Ascending aorta (tissue), 2 donors: ENCODE measurements around the gene PLSCR4. TPM values are rescaled to one million over a fixed set of nuclear protein-coding genes. Genes with fewer than 3 reads are reported as not detected.

Source experiments
- DNase-seq, 2 donors: peaks; one replicate each; pipeline ENCODE4 v3.0.0-alpha.2; 2019; ENCODE audit warnings: low spot score in 2 of 2
- H3K27ac ChIP-seq, 2 donors: fragments of 200-600 bp; sonication (generic); one replicate each; pipeline ENCODE4 v1.5.1; 2016 to 2017; ENCODE audit warnings: mild to moderate bottlenecking in 1 of 2
- H3K27me3 ChIP-seq: fragments of 200-600 bp; sonication (generic); one replicate; pipeline ENCODE4 v1.5.1; 2017
- H3K36me3 ChIP-seq, 2 donors: fragments of 200-600 bp; sonication (generic); one replicate each; pipeline ENCODE4 v1.5.1; 2016
- H3K4me1 ChIP-seq, 2 donors: fragments of 200-600 bp; sonication (generic); one replicate each; pipeline ENCODE4 v1.5.1; 2016 to 2017; ENCODE audit warnings: mild to moderate bottlenecking in 1 of 2
- H3K4me3 ChIP-seq, 2 donors: fragments of 200-600 bp; sonication (generic); one replicate each; pipeline ENCODE4 v1.5.1; 2016 to 2017; ENCODE audit warnings: mild to moderate bottlenecking in 1 of 2
- H3K9me3 ChIP-seq, 2 donors: fragments of 200-600 bp; sonication (generic); one replicate each; pipeline ENCODE4 v1.5.1; 2016
- CTCF ChIP-seq, 3 experiments: fragments of 200-600 bp in 2 of 3; fragments of 450-650 bp in 1 of 3; sonication (generic) in 2 of 3; IDR thresholded peaks; one replicate each; pipeline ENCODE4 v1.5.1; 2016 to 2019; ENCODE audit warnings: antibody characterized with exemption in 3 of 3, mild to moderate bottlenecking in 1 of 3, moderate library complexity in 1 of 3
- intact Hi-C: fragments of 100-400 bp; cut with DNase I; formaldehyde crosslinking; loops from one replicate; pipeline ENCODE4 v1.15.1; 2023
- total RNA-seq: library from RNA; depleted of rRNA; stranded (reverse); fragments of >200 nt; gene quantifications from one replicate; pipeline ENCODE4 v1.1.0, GENCODE V29; 2016

PLSCR4 gene
- total RNA-seq, 1 donor from 2014 or later, result 87.2 TPM

- Histone ChIP-seq H3K4me3 (no peak overlapping the region), H3K27ac (no peak overlapping the region), H3K36me3 (no peaks in the 10 kb centered on the region), H3K27me3 (no peaks in the 10 kb centered on the region), H3K9me3 (no peaks in the 10 kb centered on the region), H3K4me1 (peaks cover 6 to 22% of the 10 kb centered on the region in 2 donors)
- intact Hi-C loops, result no loop called here
- DNase-seq, result no peak
- no peak for TF ChIP-seq CTCF (IDR thresholded peaks at IDR 0.05)
These were observed 20.3 kb upstream of the PLSCR4 start for GRCh38 chr3:146271180-146271579.

GRCh38 chr3:146269271-146269670 is 18.4 kb upstream of the PLSCR4 start:
- Histone ChIP-seq H3K27ac (no peak overlapping the region), H3K4me1 (peaks cover 4 to 11% of the 10 kb centered on the region in 2 donors), H3K9me3 (no peaks in the 10 kb centered on the region), H3K4me3 (no peak overlapping the region), H3K27me3 (no peaks in the 10 kb centered on the region), H3K36me3 (no peaks in the 10 kb centered on the region)
- no peak for DNase-seq
- intact Hi-C loops, result no loop called here
- TF ChIP-seq CTCF (IDR thresholded peaks at IDR 0.05), result no peak

- no peaks in the 10 kb centered on the region for H3K36me3 ChIP-seq
- DNase-seq, result no peak
- H3K4me1 ChIP-seq, result peaks cover 0 to 7% of the 10 kb centered on the region in 2 donors
- TF ChIP-seq CTCF (IDR thresholded peaks at IDR 0.05), result no peak
- intact Hi-C loops, result no loop called here
- H3K27me3 ChIP-seq, result no peaks in the 10 kb centered on the region
- no peaks in the 10 kb centered on the region for H3K9me3 ChIP-seq
- no peak overlapping the region for H3K4me3 ChIP-seq
- no peak overlapping the region for H3K27ac ChIP-seq
These were observed 17.8 kb upstream of the PLSCR4 start for GRCh38 chr3:146268535-146269219.

GRCh38 chr3:146265720-146266119 is 14.8 kb upstream of the PLSCR4 start:
- Histone ChIP-seq H3K9me3 (no peaks in the 10 kb centered on the region), H3K4me1 (peaks cover 0 to 4% of the 10 kb centered on the region in 2 donors), H3K4me3 (no peak overlapping the region), H3K36me3 (no peaks in the 10 kb centered on the region), H3K27me3 (no peaks in the 10 kb centered on the region), H3K27ac (no peak overlapping the region)
- no peak for TF ChIP-seq CTCF (IDR thresholded peaks at IDR 0.05)
- no peak for DNase-seq
- intact Hi-C loops, result no loop called here

GRCh38 chr3:146262371-146263110 is 11.6 kb upstream of the PLSCR4 start:
- no peak for DNase-seq
- Histone ChIP-seq H3K4me1 (peaks cover 0 to 4% of the 10 kb centered on the region in 2 donors), H3K4me3 (no peak overlapping the region), H3K9me3 (no peaks in the 10 kb centered on the region), H3K36me3 (no peaks in the 10 kb centered on the region), H3K27ac (no peak overlapping the region), H3K27me3 (no peaks in the 10 kb centered on the region)
- intact Hi-C loops, result no loop called here
- no peak for TF ChIP-seq CTCF (IDR thresholded peaks at IDR 0.05)
